HG03280 (cell line): Measurements from ENCODE around the gene NUBPL.
"Not testable (repeated sequence)": the region's sequence is repeated elsewhere in the genome, so short reads cannot be mapped to it uniquely, and the experiment has no call there.

Source experiments
- ATAC-seq: cut with Tn5 transposase; IDR thresholded peaks from one replicate; pipeline ENCODE4 v1.9.1; 2021; ENCODE audit warnings: mild to moderate bottlenecking, moderate library complexity; ENCODE audit not compliant: unreplicated experiment

NUBPL gene

GRCh38 chr14:31578266-31578665 is 17.1 kb downstream of the NUBPL start:
- ATAC-seq, result no peak

- ATAC-seq, result no peak
Observed at GRCh38 chr14:31578792-31579501, 17.7 kb downstream of the NUBPL start.

GRCh38 chr14:31580234-31580633 is 19.0 kb downstream of the NUBPL start:
- ATAC-seq, result no peak

GRCh38 chr14:31582286-31582691 is 21.1 kb downstream of the NUBPL start:
- ATAC-seq, result no peak

GRCh38 chr14:31582836-31583452 is 21.7 kb downstream of the NUBPL start:
- ATAC-seq, result no peak

GRCh38 chr14:31590206-31590605 is 29.0 kb downstream of the NUBPL start:
- ATAC-seq, result no peak

- ATAC-seq, result no peak
Observed at GRCh38 chr14:31592122-31592521, 30.9 kb downstream of the NUBPL start.

GRCh38 chr14:31592631-31593030 is 31.4 kb downstream of the NUBPL start:
- no peak for ATAC-seq

GRCh38 chr14:31596342-31597095 is 35.3 kb downstream of the NUBPL start:
- ATAC-seq, result no peak

- no peak for ATAC-seq
Observed at GRCh38 chr14:31605702-31606101, 44.5 kb downstream of the NUBPL start.

- ATAC-seq, result no peak
Observed at GRCh38 chr14:31611778-31612433, 50.7 kb downstream of the NUBPL start.

GRCh38 chr14:31613188-31613587 is 52.0 kb downstream of the NUBPL start:
- no peak for ATAC-seq

- ATAC-seq, result not testable (repeated sequence)
Observed at GRCh38 chr14:31618884-31619283, 57.7 kb downstream of the NUBPL start.

GRCh38 chr14:31619440-31619839 is 58.2 kb downstream of the NUBPL start:
- ATAC-seq, result no peak

GRCh38 chr14:31620898-31621297 is 59.7 kb downstream of the NUBPL start:
- not testable (repeated sequence) for ATAC-seq

GRCh38 chr14:31622060-31622459 is 60.9 kb downstream of the NUBPL start:
- no peak for ATAC-seq

- not testable (repeated sequence) for ATAC-seq
Observed at GRCh38 chr14:31652900-31653299, 91.7 kb downstream of the NUBPL start.

- ATAC-seq, result no peak
Observed at GRCh38 chr14:31657917-31658316, 96.7 kb downstream of the NUBPL start.

- no peak for ATAC-seq
Observed at GRCh38 chr14:31659278-31659677, 98.1 kb downstream of the NUBPL start.

- no peak for ATAC-seq
Observed at GRCh38 chr14:31660191-31660590, 99.0 kb downstream of the NUBPL start.

- ATAC-seq, result no peak
Observed at GRCh38 chr14:31660728-31661127, 99.5 kb downstream of the NUBPL start.
